ENCODE data around the gene TBC1D9.
"Not testable (repeated sequence)": the region's sequence is repeated elsewhere in the genome, so short reads cannot be mapped to it uniquely, and the experiment has no call there.

Gene TBC1D9

DNA sequence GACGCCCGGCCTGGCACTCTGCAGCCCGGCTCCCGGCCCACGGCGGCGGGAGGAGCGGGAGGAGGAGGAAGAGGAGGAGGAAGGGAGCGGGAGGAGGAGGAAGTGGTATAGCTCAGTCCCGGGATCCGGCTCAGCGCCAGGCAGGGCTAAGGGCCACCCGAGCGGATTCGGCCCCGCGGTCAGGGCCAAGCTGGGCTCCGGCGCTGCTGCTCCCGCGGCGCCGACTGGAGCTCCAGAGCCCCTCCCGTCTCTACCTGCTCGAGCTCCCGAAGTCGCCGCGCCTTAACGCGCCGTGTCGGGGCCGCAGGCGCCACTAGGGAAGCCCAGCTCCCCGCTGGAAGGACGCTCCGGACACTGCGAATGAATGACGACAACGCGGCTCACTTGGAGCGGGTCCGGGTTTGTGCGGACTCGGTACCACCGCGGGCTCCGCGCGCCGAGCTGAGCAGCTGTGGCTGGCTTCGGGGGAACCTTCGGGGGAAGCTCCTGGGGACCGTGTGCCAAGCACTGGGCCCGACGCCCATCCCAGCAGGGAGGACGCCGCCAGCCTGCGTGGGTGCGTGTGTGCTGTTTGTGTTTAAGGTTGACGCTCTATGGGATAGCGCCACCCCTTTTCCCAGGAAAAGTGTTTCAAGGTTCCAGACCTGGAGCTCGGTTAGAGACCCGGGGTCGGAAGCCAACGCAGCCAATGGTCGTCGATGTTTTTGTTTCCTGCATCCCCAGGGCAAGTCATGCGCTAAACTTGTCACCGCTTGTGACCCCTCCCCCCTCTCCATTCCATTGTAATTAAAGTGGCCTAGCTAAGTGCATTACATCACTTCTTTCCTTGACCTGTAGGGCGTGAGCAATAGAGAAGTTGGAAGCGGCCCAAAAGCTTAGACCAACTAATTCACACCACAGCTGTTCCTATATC is at the start of gene TBC1D9:
TBC1D9 (minus strand) TSS at position 67 of the 913 bp plus-strand sequence. CDS start 340 bp downstream, outside the sequence.
- no peak for DNase-seq

DNA sequence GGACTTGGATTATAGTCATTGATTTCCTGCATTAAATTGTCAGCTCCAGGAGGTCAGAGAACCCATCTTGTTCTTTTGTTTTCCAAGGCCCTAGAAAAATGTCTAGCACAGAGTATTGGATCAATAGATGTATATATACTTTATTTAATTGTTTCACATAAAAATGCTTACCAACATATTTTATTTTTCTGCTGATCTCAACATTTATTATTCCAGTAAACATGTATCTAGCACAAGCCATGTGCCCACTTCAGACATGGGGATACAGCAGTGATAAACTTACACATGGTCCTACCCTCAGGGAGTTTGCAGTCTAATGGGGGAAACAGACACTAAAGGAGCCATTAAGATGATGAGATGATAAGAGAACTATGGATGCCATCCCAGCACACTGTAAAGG is 49.1 kb upstream of the TBC1D9 start:
- DNase-seq, result no peak

DNA sequence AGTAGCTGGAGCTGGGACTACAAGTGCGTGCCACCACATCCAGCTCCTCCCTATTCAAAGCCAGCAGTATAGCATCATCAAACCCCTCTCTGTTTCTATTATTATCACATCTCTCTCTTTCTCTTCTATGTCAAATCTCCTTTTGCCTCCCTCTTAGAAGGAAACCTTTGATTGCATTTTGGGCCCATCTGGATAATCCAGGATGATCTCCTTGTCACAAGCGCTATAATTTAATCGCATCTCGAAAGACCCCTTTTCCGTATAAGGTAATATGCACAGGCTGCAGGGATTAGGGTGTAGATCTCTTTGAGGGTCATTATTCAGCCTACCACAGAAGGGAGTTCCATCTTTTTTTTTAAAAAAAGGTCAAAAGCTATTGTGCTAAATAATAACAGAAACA is 46.4 kb upstream of the TBC1D9 start:
- DNase-seq, result no peak

DNA sequence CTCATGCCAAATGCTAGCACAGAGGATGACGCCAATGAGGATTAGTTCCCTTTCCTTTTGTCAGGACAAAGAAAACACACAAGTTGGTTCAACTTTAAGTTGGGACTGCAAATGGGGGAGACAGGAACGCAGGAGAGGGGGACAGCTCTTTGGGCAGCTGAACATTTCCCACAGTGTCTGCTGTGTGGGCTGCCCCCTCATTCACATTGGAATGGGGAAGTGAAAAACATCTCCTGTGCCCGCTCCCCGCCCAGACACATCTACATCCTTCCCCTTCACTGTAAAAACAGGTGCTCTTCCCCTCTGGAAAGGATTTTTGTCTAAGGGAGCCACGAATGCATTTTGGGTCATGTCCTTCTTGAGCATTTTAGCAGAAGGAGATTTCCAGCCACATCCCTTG is 44.5 kb upstream of the TBC1D9 start:
- no peak for DNase-seq

DNA sequence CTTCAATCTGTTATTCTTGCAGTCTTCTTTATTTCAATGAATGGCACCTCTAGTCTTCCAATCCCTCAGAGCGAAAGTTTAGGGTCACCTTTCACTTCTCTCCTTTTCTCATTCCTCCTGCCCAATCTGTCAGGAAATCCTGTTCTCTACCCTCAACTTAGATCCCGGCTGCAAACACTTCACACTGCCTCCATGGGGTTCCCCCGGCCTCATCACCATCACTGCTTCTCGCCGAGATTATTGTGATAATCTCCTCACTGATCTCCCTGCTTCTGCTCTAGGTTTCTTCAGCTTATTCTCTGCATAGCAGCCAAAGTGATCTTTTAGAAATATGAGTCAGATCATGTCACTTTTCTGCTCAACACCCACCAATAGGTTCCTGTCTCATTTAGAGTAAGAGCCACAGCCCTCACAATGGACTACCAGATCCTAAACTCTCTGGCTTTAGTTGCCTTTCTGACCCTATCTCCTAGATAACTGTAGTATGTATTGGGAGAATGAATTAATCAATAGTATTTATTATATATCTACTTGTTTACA is 43.6 kb upstream of the TBC1D9 start:
- DNase-seq, result no peak

DNA sequence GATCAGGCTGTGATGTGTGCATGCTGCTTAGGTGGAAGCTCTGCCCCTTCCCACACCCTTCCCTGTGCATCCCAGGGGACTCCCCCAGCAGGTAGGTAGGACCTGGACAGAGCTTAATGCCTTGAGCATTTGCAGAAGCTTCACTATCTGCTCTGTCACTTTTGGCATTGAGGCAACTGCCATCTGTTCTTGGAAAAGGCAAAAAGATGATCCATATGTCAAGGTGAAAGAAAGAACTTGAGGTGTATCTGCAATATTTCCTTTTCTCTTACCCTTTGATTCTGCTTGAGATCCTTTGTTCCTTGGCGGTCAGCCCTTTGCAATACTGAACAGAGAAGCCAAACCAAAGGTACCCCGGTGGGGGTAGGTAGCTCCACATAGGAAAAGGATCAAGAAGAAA is 37.1 kb upstream of the TBC1D9 start:
- no peak for DNase-seq

DNA sequence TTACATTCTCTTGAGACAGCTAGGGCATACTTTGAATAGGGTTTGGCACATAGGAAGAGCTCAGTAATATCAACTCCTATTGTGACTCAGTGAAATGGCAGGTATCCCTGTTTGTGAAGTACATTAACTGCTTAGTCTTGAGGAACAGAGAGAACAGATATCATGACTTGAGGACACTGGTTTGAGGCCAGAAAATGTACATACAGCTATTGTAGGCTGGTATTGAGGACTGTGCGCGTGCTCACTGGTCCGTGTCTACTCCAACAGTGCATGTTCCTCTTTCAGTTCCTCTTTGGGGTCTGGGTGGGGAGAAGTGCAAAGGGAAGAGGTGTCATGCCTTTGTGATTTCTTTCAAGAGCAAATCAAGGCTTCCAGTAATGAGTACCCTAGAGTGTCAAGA is 34.6 kb upstream of the TBC1D9 start:
- no peak for DNase-seq

DNA sequence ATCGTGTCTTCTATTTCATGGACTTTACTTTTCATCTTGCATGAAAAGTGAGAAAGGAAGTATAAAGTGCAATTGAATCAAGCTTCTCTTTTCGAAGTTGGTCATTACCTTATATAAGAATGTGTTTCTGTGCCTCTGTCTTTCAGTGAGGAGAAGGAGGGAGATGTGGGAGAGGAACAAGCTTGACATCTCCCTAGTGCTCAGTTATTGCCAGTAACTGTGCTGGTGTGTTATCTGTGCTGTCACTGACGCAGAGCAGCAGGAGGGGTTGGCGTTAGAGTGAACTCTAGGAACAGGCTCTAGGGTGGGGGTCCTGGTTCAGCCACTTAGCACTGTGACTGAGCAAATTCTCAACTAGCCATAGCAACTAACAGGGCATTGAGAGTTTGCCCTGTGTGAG is 34.0 kb upstream of the TBC1D9 start:
- no peak for DNase-seq

DNA sequence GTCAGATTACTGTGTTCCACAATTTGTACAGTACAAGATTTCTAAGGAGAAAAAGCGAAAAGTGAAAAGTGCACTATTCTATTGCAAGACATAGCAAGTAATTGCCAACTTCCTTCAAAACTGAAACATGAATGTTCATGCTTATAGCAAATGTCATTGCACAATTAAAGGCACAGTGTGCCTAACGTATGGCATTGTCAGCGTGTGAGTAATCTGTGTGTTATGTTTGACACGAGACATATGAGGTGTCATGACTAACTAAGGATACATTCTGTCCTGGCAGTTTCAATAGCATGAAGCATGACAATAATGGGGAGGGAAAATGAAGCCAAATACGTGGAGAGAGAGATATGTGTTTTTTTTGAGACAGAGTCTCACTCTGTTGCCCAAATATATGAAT is 33.6 kb upstream of the TBC1D9 start:
- no peak for DNase-seq

DNA sequence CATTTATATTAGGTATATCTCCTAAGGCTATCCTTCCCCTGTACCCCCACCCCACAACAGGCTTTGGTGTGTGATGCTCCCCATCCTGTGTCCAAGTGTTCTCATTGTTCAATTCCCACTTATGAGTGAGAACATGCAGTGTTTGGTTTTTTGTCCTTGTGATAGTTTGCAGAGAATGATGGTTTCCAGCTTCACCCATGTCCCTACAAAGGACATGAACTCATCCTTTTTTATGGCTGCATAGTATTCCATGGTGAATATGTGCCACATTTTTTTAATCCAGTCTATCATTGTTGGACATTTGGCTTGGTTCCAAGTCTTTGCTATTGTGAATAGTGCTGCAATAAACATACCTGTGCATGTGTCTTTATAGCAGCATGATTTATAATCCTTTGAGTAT is 26.6 kb upstream of the TBC1D9 start:
- DNase-seq, result not testable (repeated sequence)

DNA sequence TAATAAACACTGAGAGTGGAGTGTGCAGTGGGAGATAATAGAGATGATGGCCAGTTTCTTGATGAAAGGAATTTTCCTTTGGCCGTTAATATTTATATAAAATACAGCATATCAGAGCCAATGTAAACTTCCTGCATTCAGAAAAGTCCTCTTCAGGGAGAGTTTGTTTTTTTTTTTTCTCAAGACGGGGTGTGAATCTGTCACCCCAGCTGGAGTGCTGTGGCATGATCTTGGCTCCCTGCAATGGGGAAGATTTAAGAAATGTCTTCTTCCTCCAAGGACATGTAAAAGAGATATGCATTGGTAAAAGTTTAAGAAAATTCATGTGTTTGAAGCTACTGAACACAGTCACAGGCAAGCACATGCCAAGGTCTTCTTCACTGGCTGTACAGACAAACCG is 25.4 kb upstream of the TBC1D9 start:
- no peak for DNase-seq

DNA sequence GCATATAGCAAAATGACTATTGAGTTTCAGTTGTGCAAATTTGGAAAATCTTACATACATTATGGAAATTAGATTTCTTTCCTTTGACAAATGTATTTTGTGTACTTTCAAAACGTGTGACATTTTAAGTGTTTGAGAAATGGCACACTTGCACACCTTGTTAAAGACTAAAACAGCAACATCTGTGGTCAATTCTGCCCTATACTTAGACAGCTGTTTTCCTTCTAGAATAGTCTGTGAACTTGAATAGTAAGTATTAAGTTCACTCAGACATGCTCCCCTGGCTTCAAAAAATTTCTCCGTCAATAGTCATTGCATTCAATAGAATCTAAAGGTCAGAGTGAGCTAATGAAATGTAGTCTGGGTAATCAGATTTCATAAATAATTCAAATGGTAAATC is 21.7 kb upstream of the TBC1D9 start:
- DNase-seq, result no peak

DNA sequence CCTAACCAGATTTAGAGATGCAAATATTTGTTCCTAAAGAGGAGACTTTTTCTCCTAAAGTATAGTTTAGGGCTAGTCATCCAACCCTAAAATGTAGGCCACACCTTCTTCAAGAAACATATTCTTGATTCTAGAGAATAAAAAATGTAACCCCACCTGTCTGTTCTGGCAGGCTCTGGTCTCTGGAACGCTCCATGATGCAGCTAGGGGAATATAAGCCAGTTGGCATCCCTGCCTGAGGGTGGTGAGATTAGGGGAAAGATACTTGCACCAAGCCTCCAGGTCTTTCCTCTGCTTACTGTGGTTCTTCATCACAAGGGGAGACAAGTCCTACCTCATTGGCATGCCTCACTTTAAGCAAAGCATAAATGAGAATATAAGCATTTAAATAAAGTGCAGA is 21.2 kb upstream of the TBC1D9 start:
- no peak for DNase-seq

DNA sequence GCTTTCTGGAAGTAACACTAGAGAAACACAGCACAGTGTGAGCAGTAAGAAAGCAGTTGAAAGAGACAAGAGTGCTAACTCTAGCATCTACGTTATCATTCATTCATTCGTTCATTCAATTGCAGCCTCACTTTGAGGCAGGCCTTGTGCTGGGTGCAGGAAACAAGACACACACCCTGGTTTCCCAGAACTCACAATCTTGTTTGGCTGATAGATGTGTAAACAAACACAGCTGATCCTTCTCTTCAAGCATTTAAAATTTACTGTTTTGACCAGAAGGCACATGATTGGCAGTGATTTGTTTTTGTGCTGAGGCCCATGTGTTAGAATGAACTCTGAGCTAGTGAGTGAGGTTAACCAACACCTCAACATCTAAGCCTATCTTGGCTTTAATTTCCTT is 20.4 kb upstream of the TBC1D9 start:
- DNase-seq, result no peak

DNA sequence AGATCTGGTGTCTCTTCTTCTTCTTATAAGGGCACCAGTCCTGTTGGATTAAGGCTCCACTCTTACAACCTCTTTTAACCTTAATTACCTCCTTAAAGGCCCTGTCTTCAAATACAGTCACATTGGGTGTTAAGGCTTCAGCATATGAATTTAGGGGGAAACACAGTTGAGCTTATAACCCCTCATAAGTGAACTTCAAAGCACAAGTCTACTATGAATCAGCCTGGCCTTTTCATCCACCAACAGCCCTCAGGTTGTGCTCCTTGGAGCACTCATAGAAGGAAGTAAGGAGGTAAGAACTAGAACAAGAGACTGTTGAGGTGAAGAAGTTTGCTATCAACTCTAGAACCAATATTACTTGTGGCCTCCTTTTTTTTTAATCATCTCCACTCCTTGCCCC is 18.8 kb upstream of the TBC1D9 start:
- DNase-seq, result no peak

DNA sequence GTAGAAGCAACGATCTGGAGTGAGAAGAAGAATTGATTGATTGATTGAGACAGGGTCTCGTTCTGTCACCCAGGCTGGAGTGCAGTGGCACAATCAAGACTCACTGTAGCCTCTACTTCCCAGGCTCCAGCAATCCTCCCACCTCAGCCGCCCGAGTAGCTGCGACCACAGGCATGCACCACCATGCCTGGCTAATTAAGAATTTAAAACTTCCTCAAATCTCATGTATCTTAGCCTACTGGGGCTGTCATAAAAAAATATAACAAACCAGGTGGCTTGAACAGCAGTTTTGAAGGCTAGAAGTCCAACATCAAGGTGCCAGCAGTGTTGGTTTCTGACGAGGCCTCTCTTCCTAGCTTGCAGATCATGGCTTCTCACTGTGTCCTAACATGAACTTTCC is 18.3 kb upstream of the TBC1D9 start:
- DNase-seq, result no peak

DNA sequence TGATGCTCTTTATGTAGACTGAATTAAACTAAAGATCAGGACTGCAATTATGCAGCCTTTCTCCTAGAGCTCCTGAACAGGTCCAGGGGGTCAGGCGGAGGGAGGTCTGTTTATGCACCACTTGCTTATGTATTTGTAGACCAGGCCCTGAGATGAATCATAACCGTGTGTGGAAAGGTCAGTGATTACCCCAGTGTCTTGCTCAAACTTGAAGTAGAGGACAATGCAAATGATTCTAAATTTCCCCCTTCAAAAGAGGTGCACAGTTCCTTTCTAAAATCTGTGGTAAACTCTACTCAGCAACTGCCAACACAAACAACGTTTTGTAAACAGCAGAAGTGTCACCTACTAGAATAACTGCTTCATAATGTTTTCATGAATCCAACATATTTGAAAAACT is 13.0 kb upstream of the TBC1D9 start:
- no peak for DNase-seq

DNA sequence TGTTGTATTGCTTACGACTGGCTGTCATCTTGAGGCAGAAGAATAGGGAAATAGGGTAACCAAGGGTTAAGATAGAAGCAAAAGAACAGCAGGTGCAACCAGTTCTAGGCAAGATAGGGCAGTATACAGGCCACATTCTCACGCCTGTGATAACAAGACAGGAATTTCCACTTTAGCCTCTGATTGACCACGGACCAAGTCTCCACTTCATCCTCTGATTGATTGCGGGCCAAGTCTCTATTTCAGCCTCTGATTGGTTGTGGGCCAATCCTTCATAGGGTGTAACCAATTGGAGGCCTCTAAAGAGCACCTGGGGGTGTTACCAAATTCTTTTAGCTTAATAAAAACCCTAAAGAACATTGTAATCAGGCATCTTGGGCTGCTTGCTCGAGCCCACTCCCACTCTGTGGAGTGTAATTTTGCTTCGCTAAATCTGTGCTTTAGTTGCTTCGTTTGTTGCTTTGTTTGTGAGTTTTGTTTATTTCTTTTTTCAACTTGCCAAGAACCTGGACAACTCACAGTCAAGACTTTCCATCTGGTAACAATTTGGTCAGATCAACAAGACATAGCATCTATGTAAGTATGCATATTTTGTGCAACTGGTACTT is 8.7 kb upstream of the TBC1D9 start:
- no peak for DNase-seq

DNA sequence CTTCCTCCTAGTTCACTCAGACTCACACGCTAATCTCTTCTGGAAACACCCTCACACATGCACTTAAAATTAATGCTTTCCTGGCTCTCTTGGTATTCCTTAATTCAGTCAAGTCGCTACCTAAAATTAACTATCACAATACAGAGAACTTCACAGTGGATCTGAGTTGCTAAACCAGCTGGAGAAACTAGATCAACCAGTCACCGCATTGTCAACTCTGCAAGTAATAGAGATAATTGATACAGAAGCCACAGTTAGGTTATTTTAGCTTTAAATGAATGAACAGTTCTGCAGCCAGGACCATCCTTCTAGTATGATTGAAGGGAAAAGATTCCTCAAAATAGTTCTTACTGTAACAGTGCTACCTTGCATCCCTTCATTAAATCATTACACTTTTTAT is 6.0 kb upstream of the TBC1D9 start:
- DNase-seq, result no peak

DNA sequence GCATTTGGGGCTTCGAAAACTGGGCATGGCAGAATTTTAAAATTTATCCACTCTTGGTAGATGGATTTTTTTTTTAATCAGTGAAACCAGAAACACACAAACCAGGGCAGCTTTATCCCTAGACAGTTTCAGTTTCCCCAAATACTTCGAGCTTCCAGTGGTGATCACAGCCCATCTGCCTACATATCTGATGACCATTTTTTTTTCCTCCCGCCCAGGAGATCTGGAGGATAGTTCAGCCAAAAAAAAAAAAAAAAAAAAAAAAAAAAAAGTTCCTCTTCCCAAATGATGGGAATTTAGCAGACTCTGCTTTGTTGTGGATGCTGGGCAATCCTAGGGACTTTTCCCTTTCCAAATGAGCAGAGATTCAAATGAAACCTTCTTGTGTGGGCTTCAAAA is 1.0 kb upstream of the TBC1D9 start:
- no peak for DNase-seq

DNA sequence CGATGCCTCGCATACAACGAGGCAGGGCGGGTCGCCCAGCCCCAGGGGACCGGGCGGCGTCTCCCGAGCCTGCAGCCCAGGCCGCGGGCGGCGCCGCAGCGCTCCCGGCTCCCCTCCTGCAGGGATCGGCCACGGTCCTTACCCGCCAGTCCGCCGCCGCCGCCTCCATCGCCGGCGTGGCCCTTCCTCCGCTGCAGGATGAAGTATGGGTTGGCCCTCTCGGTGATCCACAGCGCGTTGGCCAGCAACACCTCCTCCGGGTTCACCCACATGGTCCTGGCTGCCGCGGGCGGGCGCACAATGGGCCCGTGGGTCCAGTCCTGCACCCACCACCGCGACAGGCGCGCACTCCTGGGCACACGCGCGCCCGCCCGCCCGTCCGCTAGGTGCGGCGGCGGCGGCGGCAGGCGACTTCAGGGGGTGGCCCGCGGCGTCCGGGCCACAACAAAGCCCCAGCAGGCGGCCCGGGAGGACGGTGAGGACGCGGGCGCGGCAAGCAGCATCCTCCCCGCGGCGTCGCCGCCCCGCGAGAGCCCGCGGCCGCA is 339 bp downstream of the TBC1D9 start:
- no peak for DNase-seq

DNA sequence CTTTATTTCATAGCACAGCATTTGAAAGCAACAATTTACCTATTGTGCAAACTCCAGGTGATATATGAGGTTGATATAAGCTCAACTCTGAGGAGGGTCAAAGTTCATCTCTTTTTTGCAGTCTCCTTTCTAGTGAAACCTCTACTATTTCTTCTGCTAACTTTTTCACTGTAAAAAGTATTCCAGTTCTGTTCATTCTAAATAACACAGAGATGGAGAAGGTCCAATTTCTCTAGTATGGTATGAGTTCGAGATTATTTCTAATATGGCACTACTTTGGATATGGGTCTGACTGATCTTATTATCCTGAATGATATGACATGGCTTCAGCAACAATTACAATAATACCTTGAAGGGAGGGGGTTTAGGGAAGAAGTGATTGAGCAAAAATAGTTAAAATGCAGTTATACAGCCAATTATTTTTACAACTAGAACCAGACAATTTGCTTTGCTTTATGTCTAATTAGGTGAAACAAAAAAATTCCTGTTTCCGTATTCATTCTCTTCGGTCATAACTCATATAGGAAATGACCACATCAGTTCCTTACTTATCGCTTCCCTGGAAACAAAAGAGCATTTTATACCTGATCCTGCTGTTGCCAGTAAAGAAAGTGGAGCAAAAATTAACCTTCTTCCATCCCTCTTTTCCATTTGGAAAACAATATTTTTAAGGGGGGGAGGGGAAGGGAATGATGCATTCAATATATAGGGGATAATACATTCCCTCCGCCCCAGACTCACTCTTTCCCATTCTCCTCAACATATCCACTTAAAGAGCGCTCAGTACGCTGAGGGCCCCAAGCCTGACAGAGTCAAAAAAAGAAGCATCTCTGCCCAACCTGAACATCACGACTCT is 1.0 kb downstream of the TBC1D9 start:
- DNase-seq, result no peak

DNA sequence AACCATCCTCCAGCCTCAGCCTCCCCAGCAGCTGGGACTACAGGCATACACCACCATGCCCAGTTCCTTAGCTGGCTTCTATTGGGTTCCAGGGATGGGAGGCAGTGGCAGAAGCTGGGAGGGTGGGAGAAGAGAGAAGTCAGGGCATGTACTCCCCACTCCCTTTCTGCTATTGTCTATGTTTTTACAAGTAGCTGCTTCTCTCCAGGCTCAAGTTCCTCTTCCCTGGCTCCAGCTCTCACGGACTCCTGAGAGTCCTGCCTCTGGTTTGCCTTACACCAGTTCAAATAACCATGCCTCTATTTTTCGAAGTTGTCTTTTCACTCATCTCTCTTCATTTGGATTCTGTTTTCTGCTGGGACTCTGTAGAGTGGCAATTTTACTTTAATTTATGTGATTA is 2.9 kb downstream of the TBC1D9 start:
- DNase-seq, result no peak
